H1 (cell line): ENCODE measurements around the gene LMTK3. TPM values are rescaled to one million over a fixed set of nuclear protein-coding genes. Genes with fewer than 3 reads are reported as not detected.
A peak's percentile ranks its signal among the peaks of the same experiment; 100 is the strongest.

Experiments used
- CTCF ChIA-PET: fragments of 300-600 bp; sonication (Branson Sonifier 250); formaldehyde crosslinking; loops from one replicate; lab custom pipeline; 2021; ENCODE audit not compliant: partially characterized antibody; lab: Charles Lee
- POLR2A ChIA-PET: fragments of 300-600 bp; sonication (Branson Sonifier 250); formaldehyde crosslinking; loops from one replicate; lab custom pipeline; 2021; ENCODE audit warnings: inconsistent platforms; ENCODE audit not compliant: partially characterized antibody; lab: Charles Lee
- DNase-seq, 2 experiments: peaks; one replicate each; pipeline versions ENCODE4 v3.0.0 to v3.0.0-alpha.2; 2010 to 2022; ENCODE audit warnings: low spot score in 2 of 2, low read depth in 1 of 2, mixed read lengths in 1 of 2
- FAIRE-seq: peaks from 2 replicates; lab custom pipeline; 2011; peaks lifted over from hg19 to GRCh38; lab: Jason Lieb, UNC
- H2AFZ ChIP-seq: 2 replicates; pipeline ENCODE4 v1.8.1; 2012; ENCODE audit warnings: low read length, inconsistent platforms
- H2AK5ac ChIP-seq: 2 replicates; pipeline ENCODE4 v1.6.1; 2013; ENCODE audit warnings: low read depth, low read length
- H2BK120ac ChIP-seq: replicated peaks from 2 replicates; pipeline ENCODE3; 2013; ENCODE audit warnings: low read depth, low read length, inconsistent platforms
- H2BK12ac ChIP-seq: 2 replicates; pipeline ENCODE4 v1.6.1; 2013; ENCODE audit warnings: low read depth, low read length
- H2BK15ac ChIP-seq: 2 replicates; pipeline ENCODE4 v1.6.1; 2013; ENCODE audit warnings: low read length
- H2BK20ac ChIP-seq: 2 replicates; pipeline ENCODE4 v1.6.1; 2013; ENCODE audit warnings: low read length
- H2BK5ac ChIP-seq: 2 replicates; pipeline ENCODE4 v1.6.1; 2013; ENCODE audit warnings: low read depth, low read length
- H3K14ac ChIP-seq: 2 replicates; pipeline ENCODE4 v1.6.1; 2013; ENCODE audit warnings: inconsistent platforms; ENCODE audit not compliant: insufficient read length
- H3K18ac ChIP-seq: 2 replicates; pipeline ENCODE4 v1.6.1; 2013; ENCODE audit warnings: low read length; ENCODE audit errors: extremely low read depth
- H3K23ac ChIP-seq: 2 replicates; pipeline ENCODE4 v1.6.1; 2013; ENCODE audit warnings: inconsistent platforms; ENCODE audit not compliant: insufficient read length
- H3K23me2 ChIP-seq: 2 replicates; pipeline ENCODE4 v1.6.1; 2013; ENCODE audit warnings: low read depth, low read length
- H3K27ac ChIP-seq: 2 replicates; pipeline ENCODE4 v1.6.1; 2011; ENCODE audit warnings: low read depth, low read length, inconsistent platforms
- H3K27me3 ChIP-seq, 4 experiments: replicated peaks in 1 of 4; 1 replicate in 1 of 4; 2 replicates in 3 of 4; pipeline versions ENCODE4 v1.6.1 to v1.8.1; 2011 to 2013; ENCODE audit warnings: low read length in 3 of 4, mild to moderate bottlenecking in 3 of 4, inconsistent platforms in 2 of 4, mixed read lengths in 2 of 4, moderate library complexity in 1 of 4; ENCODE audit not compliant: control insufficient read depth in 3 of 4, insufficient read depth in 3 of 4; ENCODE audit errors: extremely low read depth in 1 of 4
- H3K36me3 ChIP-seq, 4 experiments: 2 replicates each; pipeline versions ENCODE4 v1.6.1 to v1.8.1; 2011 to 2013; ENCODE audit warnings: mild to moderate bottlenecking in 4 of 4, low read length in 3 of 4, moderate library complexity in 2 of 4, control low read depth in 1 of 4, inconsistent platforms in 1 of 4; ENCODE audit not compliant: insufficient read depth in 4 of 4, control insufficient read depth in 2 of 4
- H3K4ac ChIP-seq: replicated peaks from 2 replicates; pipeline ENCODE3; 2013; ENCODE audit warnings: low read length, low read depth, mixed read lengths, inconsistent platforms; ENCODE audit not compliant: insufficient read length
- H3K4me1 ChIP-seq, 4 experiments: replicated peaks in 1 of 4; 1 replicate in 1 of 4; 2 replicates in 3 of 4; pipeline versions ENCODE4 v1.6.1 to v1.8.1; 2011 to 2013; ENCODE audit warnings: low read length in 3 of 4, inconsistent platforms in 2 of 4, mixed read lengths in 1 of 4; ENCODE audit not compliant: insufficient read depth in 4 of 4, control insufficient read depth in 3 of 4
- H3K4me2 ChIP-seq, 2 experiments: 2 replicates each; pipeline versions ENCODE4 v1.6.1 to v1.8.1; 2011 to 2013; ENCODE audit warnings: low read depth in 2 of 2, low read length in 2 of 2, control low read depth in 1 of 2, inconsistent platforms in 1 of 2, mild to moderate bottlenecking in 1 of 2; ENCODE audit not compliant: insufficient read depth in 1 of 2
- H3K4me3 ChIP-seq, 4 experiments: fragments of 200-600, 300-600 bp in 1 of 4; sonication (generic), shearing (Covaris generic), sonication (Bioruptor Twin) in 1 of 4; 2 replicates each; pipeline versions ENCODE4 v1.5.1 to v1.8.1; 2011 to 2016; ENCODE audit warnings: low read length in 4 of 4, low read depth in 3 of 4, control low read depth in 2 of 4, inconsistent platforms in 2 of 4, mild to moderate bottlenecking in 2 of 4, mixed read lengths in 1 of 4, moderate library complexity in 1 of 4; ENCODE audit not compliant: insufficient read depth in 2 of 4; ENCODE audit errors: extremely low read depth in 1 of 4
- H3K56ac ChIP-seq: replicated peaks from 2 replicates; pipeline ENCODE3; 2013; ENCODE audit warnings: low read depth, mild to moderate bottlenecking, mixed read lengths, low read length, inconsistent platforms; ENCODE audit not compliant: insufficient read length
- H3K79me1 ChIP-seq: 2 replicates; pipeline ENCODE4 v1.6.1; 2013; ENCODE audit warnings: low read depth, low read length, control low read depth
- H3K79me2 ChIP-seq, 2 experiments: 2 replicates each; pipeline versions ENCODE4 v1.6.1 to v1.8.1; 2012 to 2013; ENCODE audit warnings: low read length in 2 of 2, mild to moderate bottlenecking in 2 of 2, inconsistent platforms in 1 of 2; ENCODE audit not compliant: insufficient read depth in 2 of 2, control insufficient read depth in 1 of 2
- H3K9ac ChIP-seq, 4 experiments: replicated peaks in 1 of 4; 1 replicate in 1 of 4; 2 replicates in 3 of 4; pipeline versions ENCODE4 v1.6.1 to v1.8.1; 2011 to 2013; ENCODE audit warnings: low read depth in 3 of 4, low read length in 3 of 4, control low read depth in 2 of 4, mild to moderate bottlenecking in 2 of 4, moderate library complexity in 2 of 4, inconsistent platforms in 1 of 4; ENCODE audit errors: extremely low read depth in 1 of 4
- H3K9me3 ChIP-seq, 2 experiments: 2 replicates each; pipeline versions ENCODE4 v1.6.1 to v1.8.1; 2012 to 2013; ENCODE audit warnings: mild to moderate bottlenecking in 2 of 2, moderate library complexity in 2 of 2, control low read depth in 1 of 2, inconsistent platforms in 1 of 2, low read depth in 1 of 2, low read length in 1 of 2, mixed read lengths in 1 of 2; ENCODE audit not compliant: insufficient read depth in 2 of 2
- H4K20me1 ChIP-seq, 2 experiments: replicated peaks in 1 of 2; 2 replicates each; pipeline versions ENCODE3 to v1.8.1; 2011 to 2013; ENCODE audit warnings: inconsistent platforms in 2 of 2, low read length in 2 of 2, mild to moderate bottlenecking in 1 of 2; ENCODE audit not compliant: insufficient read depth in 2 of 2, control insufficient read depth in 1 of 2
- H4K5ac ChIP-seq: 2 replicates; pipeline ENCODE4 v1.6.1; 2013; ENCODE audit warnings: low read length, low read depth, mixed read lengths, inconsistent platforms; ENCODE audit not compliant: insufficient read length
- H4K8ac ChIP-seq: 2 replicates; pipeline ENCODE4 v1.8.0; 2013; ENCODE audit warnings: mild to moderate bottlenecking, moderate library complexity, low read length, inconsistent platforms; ENCODE audit not compliant: insufficient read depth; ENCODE audit errors: extremely low read depth
- H4K91ac ChIP-seq: replicated peaks from 2 replicates; pipeline ENCODE3; 2013; ENCODE audit warnings: low read length, mixed read lengths, inconsistent platforms; ENCODE audit not compliant: insufficient read length
- CBX8 ChIP-seq: fragments of 300-800, 300-1000 bp; sonication (generic); IDR thresholded peaks from 2 replicates; pipeline ENCODE4 v1.7.1; 2016; ENCODE audit warnings: low read depth, low read length, borderline replicate concordance
- CTCF ChIP-seq, 3 experiments: IDR thresholded peaks; 1 replicate in 2 of 3; 2 replicates in 1 of 3; pipeline versions ENCODE4 v1.5.1 to v1.6.1; 2011; ENCODE audit warnings: low read length in 3 of 3, mild to moderate bottlenecking in 3 of 3, inconsistent platforms in 2 of 3, low read depth in 1 of 3, moderate library complexity in 1 of 3; ENCODE audit not compliant: insufficient read depth in 1 of 3; ENCODE audit errors: control extremely low read depth in 1 of 3
- GABPA ChIP-seq: IDR thresholded peaks from 2 replicates; pipeline ENCODE4 v1.6.1; 2011; ENCODE audit warnings: mild to moderate bottlenecking, low read length, moderate library complexity, borderline replicate concordance; ENCODE audit not compliant: insufficient read depth
- HDAC2 ChIP-seq, 2 experiments: fragments of 300-600 bp in 1 of 2; sonication (generic) in 1 of 2; IDR thresholded peaks; 2 replicates each; pipeline ENCODE4 v1.6.1; 2011 to 2012; ENCODE audit warnings: low read depth in 2 of 2, low read length in 2 of 2, mild to moderate bottlenecking in 2 of 2, moderate library complexity in 2 of 2, borderline replicate concordance in 1 of 2, inconsistent platforms in 1 of 2
- KDM1A ChIP-seq: fragments of 200-600, 300-600 bp; sonication (generic); IDR thresholded peaks from 2 replicates; pipeline ENCODE4 v1.7.1; 2016; ENCODE audit warnings: mild to moderate bottlenecking, low read length, borderline replicate concordance
- RAD21 ChIP-seq, 2 experiments: IDR thresholded peaks in 1 of 2; conservative IDR thresholded peaks in 1 of 2; 2 replicates each; pipeline ENCODE4 v1.6.1; 2011; ENCODE audit warnings: low read depth in 2 of 2, low read length in 2 of 2, improper control_type of control experiment in 1 of 2, inconsistent platforms in 1 of 2, mild to moderate bottlenecking in 1 of 2, moderate library complexity in 1 of 2
- RBBP5 ChIP-seq: IDR thresholded peaks from 2 replicates; pipeline ENCODE4 v1.7.1; 2012; ENCODE audit warnings: low read depth, mild to moderate bottlenecking, inconsistent platforms, low read length, moderate library complexity, borderline replicate concordance
- SIRT6 ChIP-seq: IDR thresholded peaks from one replicate; pipeline ENCODE4 v1.7.1; 2012; ENCODE audit warnings: low read length, inconsistent platforms
- ZNF274 ChIP-seq: IDR thresholded peaks from 2 replicates; pipeline ENCODE4 v1.7.0; 2012; ENCODE audit warnings: low read length, borderline replicate concordance; ENCODE audit errors: extremely low read depth
- WGBS, 2 experiments: shearing (Covaris generic) in 1 of 2; methylation state at CpG; one replicate each; pipeline versions ENCODE4 v1.1.6 to v1.1.7; 2013 to 2015; ENCODE audit warnings: low lambda C conversion rate in 2 of 2, mixed read lengths in 2 of 2, inconsistent platforms in 1 of 2, low coverage in 1 of 2, missing lambda C conversion rate in 1 of 2; ENCODE audit not compliant: insufficient replicate concordance in 2 of 2, insufficient coverage in 1 of 2, insufficient read length in 1 of 2; ENCODE audit errors: extremely low coverage in 1 of 2, missing lambda C conversion rate in 1 of 2; 5-methylcytosine and 5-hydroxymethylcytosine counted together
- polyA plus RNA-seq, 7 experiments: library from polyadenylated mRNA; depleted of rRNA in 3 of 7; stranded (reverse) in 5 of 7; unstranded in 2 of 7; fragments of >200 nt in 5 of 7; fragments of 200-250 nt in 2 of 7; gene quantifications; 1 replicate in 5 of 7; 2 replicates in 1 of 7; 4 replicates in 1 of 7; pipeline versions ENCODE4 v1.2.1 to v1.2.3, GENCODE V29; 2011 to 2013; ENCODE audit warnings: missing spikeins in 2 of 7, mixed read lengths in 2 of 7
- total RNA-seq: library from RNA; stranded (reverse); fragmentation: NEBNext Ultra II Directional; extraction: Animal tissue kit (Norgen Biotek cat#: 25700); gene quantifications from 2 replicates; pipeline ENCODE4 v1.2.1, GENCODE V29; 2021

Gene LMTK3
- total and polyA plus RNA-seq, 2 of the 8 experiments (the other 6 are each of a cell fraction or from before 2014, with no cell fraction given), result 2.7 to 12.4 TPM

GRCh38 chr19:48560095-48560530 is 48.5 kb upstream of the LMTK3 start:
- no peak for FAIRE-seq
- DNase-seq, result no peak
- TF ChIP-seq RAD21 (IDR thresholded peaks at IDR 0.05 in 1 of 2, conservative IDR thresholded peaks at IDR 0.05 in 1 of 2; ENCODE audit: low read depth in 2 of 2, low read length in 2 of 2) (peak; percentile 82 to 88), CBX8 (no peak), ZNF274 (no peak), RBBP5 (no peak), SIRT6 (no peak), CTCF (IDR thresholded peaks at IDR 0.05; ENCODE audit: control extremely low read depth in 1 of 3, insufficient read depth in 1 of 3, low read depth in 1 of 3, low read length in 3 of 3) (peak; percentile 35 to 63 (median 50)), KDM1A (peak; percentile 98), GABPA (no peak), HDAC2 (IDR thresholded peaks at IDR 0.05; ENCODE audit: borderline replicate concordance in 1 of 2, low read depth in 2 of 2, low read length in 2 of 2) (peak in 1 of 2 experiments; percentile 92; a peak in 1 of 4 replicates)

More at GRCh38 chr19:48560095-48560530, 48.5 kb upstream of the LMTK3 start:
- Histone ChIP-seq H3K4me2 (no peak overlapping the region), H2BK12ac (peak overlapping the region; percentile 63; the same call in 1 of the 2 replicates), H3K4me3 (no peak overlapping the region), H4K8ac (no peak overlapping the region), H3K9me3 (no peaks in the 10 kb centered on the region), H4K5ac (no peak overlapping the region), H2BK5ac (no peak overlapping the region), H2AFZ (no peak overlapping the region), H4K20me1 (no peaks in the 10 kb centered on the region), H3K36me3 (no peaks in the 10 kb centered on the region), H3K4ac (no peak overlapping the region), H3K14ac (no peak overlapping the region), H4K91ac (no peak overlapping the region), H2BK20ac (no peak overlapping the region), H3K23me2 (no peaks in the 10 kb centered on the region), H3K79me2 (no peaks in the 10 kb centered on the region), H3K4me1 (peaks cover 0 to 7% (median 2%) of the 10 kb centered on the region in 4 experiments; a peak in 3 of 7 replicates), H3K27me3 (no peaks in the 10 kb centered on the region), H3K9ac (no peak overlapping the region), H2BK120ac (no peak overlapping the region), H3K23ac (no peak overlapping the region), H2AK5ac (no peak overlapping the region), H2BK15ac (0 out of 2 replicates have a peak overlapping the region, but pooled peaks have one; percentile 18), H3K56ac (no peak overlapping the region), H3K27ac (no peak overlapping the region), H3K18ac (no peak overlapping the region), H3K79me1 (no peaks in the 10 kb centered on the region)
- 95% methylated on average over 6 of the region's 6 CpGs; no CpG with 5 or more reads in 1 of the 2 experiments for WGBS, 2 experiments
- ChIA-PET CTCF (interaction anchor here (0.6 to 11.7 kb wide), 11 partner anchors 8 to 152 kb away, joined by 3 to 132 read pairs (median 5); no protein-coding TSS in a partner anchor), POLR2A (no interaction called here)
